Hepatocyte (in vitro differentiated cells): ENCODE data around the gene GPR161. TPM values are rescaled to one million over a fixed set of nuclear protein-coding genes. Genes with fewer than 3 reads are reported as not detected.

Source experiments
- DNase-seq: peaks from one replicate; pipeline ENCODE4 v3.0.0-alpha.2; 2016; ENCODE audit warnings: low spot score
- H2AFZ ChIP-seq: fragments of 200-600 bp; sonication (generic); 2 replicates; pipeline ENCODE4 v1.6.0; 2016; ENCODE audit warnings: antibody characterized with exemption, mild to moderate bottlenecking
- H3K27ac ChIP-seq: fragments of 200-600 bp; sonication (generic); 2 replicates; pipeline ENCODE4 v1.5.1; 2016; ENCODE audit warnings: mild to moderate bottlenecking
- H3K27me3 ChIP-seq: fragments of 200-600 bp; sonication (generic); 2 replicates; pipeline ENCODE4 v1.6.1; 2016
- H3K36me3 ChIP-seq: fragments of 200-600 bp; sonication (generic); replicated peaks from 2 replicates; pipeline ENCODE4 v1.5.1; 2016; ENCODE audit warnings: low read depth; ENCODE audit not compliant: insufficient read depth
- H3K4me1 ChIP-seq: fragments of 200-600 bp; sonication (generic); 2 replicates; pipeline ENCODE4 v1.5.1; 2016; ENCODE audit warnings: mild to moderate bottlenecking, moderate library complexity; ENCODE audit not compliant: insufficient read depth
- H3K4me2 ChIP-seq: fragments of 200-600 bp; sonication (generic); 2 replicates; pipeline ENCODE4 v1.6.0; 2016
- H3K4me3 ChIP-seq: fragments of 200-600 bp; sonication (generic); 2 replicates; pipeline ENCODE4 v1.5.1; 2016; ENCODE audit warnings: mild to moderate bottlenecking
- H3K79me2 ChIP-seq: fragments of 200-600 bp; sonication (generic); 2 replicates; pipeline ENCODE4 v1.6.0; 2017; ENCODE audit warnings: mild to moderate bottlenecking
- H3K9me2 ChIP-seq: fragments of 200-600 bp; sonication (generic); replicated peaks from 2 replicates; pipeline ENCODE4 v1.6.0; 2017; ENCODE audit warnings: mild to moderate bottlenecking; ENCODE audit not compliant: insufficient read depth
- H3K9me3 ChIP-seq: fragments of 200-600 bp; sonication (generic); 2 replicates; pipeline ENCODE4 v1.5.1; 2016; ENCODE audit warnings: low read depth, mild to moderate bottlenecking
- H4K20me1 ChIP-seq: fragments of 200-600 bp; sonication (generic); 2 replicates; pipeline ENCODE4 v1.6.0; 2016; ENCODE audit warnings: mild to moderate bottlenecking; ENCODE audit not compliant: insufficient read depth, poor library complexity, severe bottlenecking
- EZH2 ChIP-seq: fragments of 200-600 bp; sonication (generic); IDR thresholded peaks from 2 replicates; pipeline ENCODE4 v1.6.1; 2016; ENCODE audit warnings: antibody characterized with exemption, mild to moderate bottlenecking, borderline replicate concordance
- EZH2phosphoT487 ChIP-seq: fragments of 200-600 bp; sonication (generic); IDR thresholded peaks from one replicate; pipeline ENCODE4 v1.6.1; 2018; ENCODE audit warnings: antibody characterized with exemption, mild to moderate bottlenecking, low read depth, moderate library complexity; ENCODE audit not compliant: unreplicated experiment, severe bottlenecking
- WGBS: methylation state at CpG from one replicate; pipeline ENCODE4 v1.1.6; 2016; ENCODE audit warnings: low lambda C conversion rate; ENCODE audit errors: missing lambda C conversion rate; 5-methylcytosine and 5-hydroxymethylcytosine counted together
- polyA plus RNA-seq: library from polyadenylated mRNA; unstranded; fragments of >200 nt; fragmentation: Nextera tagmentation; extraction: Ambion mirVana; gene quantifications from 2 replicates; pipeline ENCODE4 v1.2.1, GENCODE V29; 2016
- total RNA-seq: library from RNA; depleted of rRNA; stranded (reverse); fragments of >200 nt; gene quantifications from 2 replicates; pipeline ENCODE4 v1.2.3, GENCODE V29; 2014
- TF ChIP-seq, protein P1 (sequence below): fragments of 200-600 bp; sonication (generic); IDR thresholded peaks from 2 replicates; pipeline ENCODE4 v1.5.1; 2016; ENCODE audit warnings: antibody characterized with exemption, mild to moderate bottlenecking; ENCODE audit not compliant: poor library complexity

The GPR161 gene
- total and polyA plus RNA-seq, 2 experiments from 2014 or later = 15.9 to 19.3 TPM

DNA sequence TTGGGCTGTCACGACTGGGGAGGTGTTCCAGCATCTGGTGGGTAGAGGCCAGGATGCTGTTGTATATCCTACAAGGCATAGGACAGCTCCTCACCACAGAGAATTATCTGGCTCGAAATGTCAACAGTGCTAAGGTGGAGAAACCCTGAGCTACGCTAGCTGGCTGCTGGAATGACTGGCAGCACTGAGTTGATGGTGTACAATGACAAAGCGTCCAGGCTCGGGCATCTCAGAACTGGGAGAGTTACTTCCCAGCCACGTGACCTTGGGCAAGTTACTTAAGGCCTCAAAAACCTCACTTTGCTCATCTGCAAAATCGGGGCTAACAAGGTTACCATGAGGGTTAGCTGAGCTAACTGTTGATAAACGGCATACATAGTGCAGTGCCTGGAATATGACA is 35.4 kb downstream of the GPR161 start:
- Histone ChIP-seq H3K4me1 (no peaks in the 10 kb centered on the region), H3K27ac (no peak overlapping the region), H3K4me2 (no peak overlapping the region), H3K27me3 (no peaks in the 10 kb centered on the region), H2AFZ (no peak overlapping the region), H3K36me3 (no peaks in the 10 kb centered on the region), H4K20me1 (no peaks in the 10 kb centered on the region), H3K79me2 (no peaks in the 10 kb centered on the region), H3K9me2 (no peaks in the 10 kb centered on the region), H3K9me3 (no peaks in the 10 kb centered on the region), H3K4me3 (no peak overlapping the region)
- TF ChIP-seq, protein P1, sequence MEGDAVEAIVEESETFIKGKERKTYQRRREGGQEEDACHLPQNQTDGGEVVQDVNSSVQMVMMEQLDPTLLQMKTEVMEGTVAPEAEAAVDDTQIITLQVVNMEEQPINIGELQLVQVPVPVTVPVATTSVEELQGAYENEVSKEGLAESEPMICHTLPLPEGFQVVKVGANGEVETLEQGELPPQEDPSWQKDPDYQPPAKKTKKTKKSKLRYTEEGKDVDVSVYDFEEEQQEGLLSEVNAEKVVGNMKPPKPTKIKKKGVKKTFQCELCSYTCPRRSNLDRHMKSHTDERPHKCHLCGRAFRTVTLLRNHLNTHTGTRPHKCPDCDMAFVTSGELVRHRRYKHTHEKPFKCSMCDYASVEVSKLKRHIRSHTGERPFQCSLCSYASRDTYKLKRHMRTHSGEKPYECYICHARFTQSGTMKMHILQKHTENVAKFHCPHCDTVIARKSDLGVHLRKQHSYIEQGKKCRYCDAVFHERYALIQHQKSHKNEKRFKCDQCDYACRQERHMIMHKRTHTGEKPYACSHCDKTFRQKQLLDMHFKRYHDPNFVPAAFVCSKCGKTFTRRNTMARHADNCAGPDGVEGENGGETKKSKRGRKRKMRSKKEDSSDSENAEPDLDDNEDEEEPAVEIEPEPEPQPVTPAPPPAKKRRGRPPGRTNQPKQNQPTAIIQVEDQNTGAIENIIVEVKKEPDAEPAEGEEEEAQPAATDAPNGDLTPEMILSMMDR = no peak
- no peak for TF ChIP-seq EZH2
- TF ChIP-seq EZH2phosphoT487 = no peak
- 96% methylated on average over 8 of the region's 8 CpGs for WGBS
- no peak for DNase-seq

DNA sequence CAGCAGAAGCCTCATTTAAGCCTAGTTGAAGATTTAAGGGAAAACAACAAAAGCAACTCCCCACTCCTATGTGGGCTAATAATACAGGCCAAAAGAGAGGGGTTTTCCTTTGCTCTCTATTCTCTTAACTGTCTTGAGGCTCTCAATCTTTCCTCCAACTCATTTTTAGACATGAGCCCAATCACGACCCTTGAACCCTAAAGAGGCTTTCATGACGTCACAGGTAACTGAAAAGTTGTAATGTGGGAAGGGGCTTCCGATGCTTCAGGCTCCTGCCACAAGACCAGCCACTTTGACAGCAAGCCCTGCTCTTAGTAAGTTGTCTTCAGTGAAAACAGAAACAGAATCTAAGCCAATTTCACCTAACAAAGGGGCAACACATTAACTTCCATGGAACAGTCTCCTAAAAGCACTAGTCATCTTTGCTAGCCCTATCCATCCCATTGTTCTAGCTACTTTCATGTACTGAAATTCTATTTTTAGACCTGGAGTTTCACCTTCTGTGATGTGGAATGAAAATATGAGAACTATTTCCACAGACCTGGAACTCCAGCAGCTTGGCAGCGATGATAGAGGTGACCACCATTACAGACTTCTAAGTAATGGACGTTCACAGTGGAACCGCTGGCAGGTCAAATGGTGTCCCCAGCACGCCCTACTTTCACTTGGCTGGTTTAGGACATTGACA is 36.3 kb downstream of the GPR161 start:
- H3K36me3 ChIP-seq = no peaks in the 10 kb centered on the region
- no peaks in the 10 kb centered on the region for H3K27me3 ChIP-seq

DNA sequence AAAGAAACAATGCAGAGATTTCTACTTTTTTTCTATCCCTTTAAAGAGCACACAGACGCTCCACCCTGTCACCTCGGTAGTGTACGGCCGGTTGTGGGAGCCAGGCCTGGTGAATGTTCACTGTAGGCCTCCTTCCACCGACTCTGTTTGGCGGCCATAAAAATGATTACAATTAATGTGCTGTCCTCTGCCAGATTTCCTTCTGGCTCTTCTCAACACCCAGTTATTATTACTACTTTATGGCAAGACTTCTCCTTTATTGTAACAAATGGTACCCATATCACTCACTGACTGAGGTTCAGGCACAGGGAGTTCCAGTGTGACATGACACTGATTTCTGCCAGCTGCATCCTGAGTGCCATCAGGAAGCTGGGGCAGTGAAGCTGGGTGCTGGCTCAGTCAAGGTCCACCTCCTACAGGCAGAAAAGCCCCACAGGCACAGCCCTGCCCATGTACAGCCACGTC is 37.4 kb downstream of the GPR161 start:
- no peaks in the 10 kb centered on the region for H3K4me1 ChIP-seq
- DNase-seq = no peak
- H4K20me1 ChIP-seq = no peaks in the 10 kb centered on the region
- H2AFZ ChIP-seq = no peak overlapping the region
- no peaks in the 10 kb centered on the region for H3K79me2 ChIP-seq
- 53% methylated on average over 7 of the region's 7 CpGs for WGBS
- H3K27me3 ChIP-seq = no peaks in the 10 kb centered on the region
- TF ChIP-seq EZH2 (no peak), EZH2phosphoT487 (no peak)
- TF ChIP-seq, protein P1 = no peak
- H3K4me3 ChIP-seq = no peak overlapping the region
- H3K27ac ChIP-seq = no peak overlapping the region
- H3K9me3 ChIP-seq = no peaks in the 10 kb centered on the region
- no peaks in the 10 kb centered on the region for H3K36me3 ChIP-seq
- no peaks in the 10 kb centered on the region for H3K9me2 ChIP-seq
- no peak overlapping the region for H3K4me2 ChIP-seq

More for the DNA sequence above, 36.3 kb downstream of the GPR161 start:
- Histone ChIP-seq H4K20me1 (no peaks in the 10 kb centered on the region), H3K79me2 (no peaks in the 10 kb centered on the region), H3K27ac (no peak overlapping the region), H3K9me3 (no peaks in the 10 kb centered on the region), H3K4me3 (no peak overlapping the region), H3K4me2 (no peak overlapping the region), H3K9me2 (no peaks in the 10 kb centered on the region), H2AFZ (no peak overlapping the region), H3K4me1 (no peaks in the 10 kb centered on the region)
- TF ChIP-seq EZH2phosphoT487 (no peak), EZH2 (no peak)
- TF ChIP-seq, protein P1 = no peak
- WGBS = 95% methylated on average over 7 of the region's 7 CpGs
- no peak for DNase-seq
